ENCODE results near the gene WFDC12.

The WFDC12 gene

DNA sequence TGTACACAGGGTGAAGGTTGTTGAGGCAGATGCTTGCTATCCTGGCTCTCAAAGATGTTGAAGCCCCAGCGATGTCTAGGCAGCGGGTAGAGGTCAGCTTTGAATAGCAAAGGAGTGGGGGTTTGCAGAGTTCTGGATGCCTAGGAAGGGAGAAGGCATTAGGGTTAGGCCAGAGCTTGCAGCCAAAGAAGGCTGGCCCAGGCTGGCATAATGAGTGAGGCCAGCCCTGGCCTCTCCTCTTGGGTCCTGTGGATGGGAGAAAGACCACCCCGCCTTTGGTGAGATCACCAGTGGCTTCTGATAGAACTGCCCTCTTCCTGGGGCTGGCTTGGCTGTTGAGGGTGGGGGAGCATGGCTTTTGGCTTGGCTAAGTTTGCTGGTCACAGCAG, 8.9 kb downstream of the WFDC12 start:
- no peak for DNase-seq (ENCODE audit: low read depth)

- no peak for DNase-seq (ENCODE audit: low read depth)
These were observed 9.5 kb downstream of the WFDC12 start, which contains the start of gene WFDC5 for GRCh38 chr20:45114465-45115385. TSS of gene WFDC5 (minus strand) at chr20:45115174. CDS start at chr20:45115083, 91 bp downstream.

GRCh38 chr20:45113865-45114264, 10.4 kb downstream of the WFDC12 start:
- DNase-seq (ENCODE audit: low read depth) = no peak

DNA sequence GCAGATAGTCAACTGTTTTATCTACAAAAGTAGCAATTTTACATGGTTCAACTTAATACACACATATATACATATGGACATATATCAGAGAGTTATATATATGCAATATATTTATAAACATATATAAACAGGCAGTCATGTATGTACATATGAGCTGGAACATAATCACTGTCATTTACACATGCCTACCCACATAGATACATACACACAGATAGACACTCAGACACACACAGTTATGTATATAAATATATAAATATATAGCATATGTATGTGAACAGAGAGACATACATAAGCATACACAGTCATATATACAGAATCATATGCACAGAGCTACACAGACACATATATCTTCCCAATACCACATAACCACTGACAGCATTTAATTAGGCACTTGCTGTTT, 11.5 kb downstream of the WFDC12 start:
- no peak for DNase-seq (ENCODE audit: low read depth)

DNA sequence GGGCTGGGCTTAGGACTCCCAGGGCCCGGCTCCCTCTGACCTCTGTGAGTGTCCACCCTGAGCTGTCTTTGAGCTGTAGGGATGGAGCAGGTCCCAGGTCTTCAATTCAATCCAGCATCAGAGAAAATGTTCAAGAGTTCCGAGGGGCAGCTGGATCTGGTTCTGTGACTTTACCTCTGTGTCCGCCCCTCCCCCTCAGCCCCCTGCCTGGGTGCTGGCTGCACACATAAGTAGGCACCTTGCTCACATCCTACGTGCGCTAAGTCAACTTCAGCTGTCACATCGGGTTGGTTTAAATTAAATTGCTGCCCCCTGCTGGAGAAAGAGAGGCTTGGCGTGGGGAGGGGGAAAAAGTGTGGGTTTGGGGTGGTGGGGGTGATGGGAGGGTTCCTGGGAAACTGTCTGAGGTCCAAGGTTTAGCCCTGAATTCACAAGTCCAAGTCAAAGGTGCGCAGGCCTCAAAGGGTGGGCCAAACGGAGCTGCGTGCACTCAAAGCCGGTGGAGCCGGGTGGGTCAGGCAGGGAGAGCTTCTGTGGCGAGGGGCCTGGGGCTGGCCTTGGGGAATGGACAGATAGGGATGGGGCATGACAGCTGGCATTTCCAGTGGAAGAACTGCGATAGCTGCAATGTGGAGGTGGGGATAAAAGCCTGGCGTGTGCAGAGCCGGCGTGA, 12.3 kb downstream of the WFDC12 start:
- DNase-seq (ENCODE audit: low read depth) = no peak

GRCh38 chr20:45111285-45111684, 13.0 kb downstream of the WFDC12 start:
- DNase-seq (ENCODE audit: low read depth) = no peak

DNA sequence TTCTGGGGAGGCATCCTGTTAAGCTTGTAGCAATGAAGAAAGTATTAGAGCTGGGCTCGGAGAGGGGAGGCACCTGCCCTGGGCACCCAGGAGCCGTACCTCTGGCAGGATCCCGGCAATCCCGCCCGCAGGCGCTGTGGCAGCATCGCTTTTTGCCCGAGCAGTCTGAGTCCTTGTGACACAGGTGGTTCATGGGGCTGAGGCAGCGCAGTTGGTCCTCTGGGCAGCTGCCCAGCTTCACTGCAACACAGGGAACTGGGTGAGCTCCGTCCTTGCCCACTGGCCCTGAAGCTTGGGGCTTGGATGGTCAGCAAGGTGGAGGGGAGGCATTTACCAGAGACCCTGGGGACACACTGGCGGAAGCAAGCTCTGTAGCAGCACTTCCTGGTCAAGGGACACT, 14.0 kb downstream of the WFDC12 start:
- DNase-seq (ENCODE audit: low read depth) = no peak

DNA sequence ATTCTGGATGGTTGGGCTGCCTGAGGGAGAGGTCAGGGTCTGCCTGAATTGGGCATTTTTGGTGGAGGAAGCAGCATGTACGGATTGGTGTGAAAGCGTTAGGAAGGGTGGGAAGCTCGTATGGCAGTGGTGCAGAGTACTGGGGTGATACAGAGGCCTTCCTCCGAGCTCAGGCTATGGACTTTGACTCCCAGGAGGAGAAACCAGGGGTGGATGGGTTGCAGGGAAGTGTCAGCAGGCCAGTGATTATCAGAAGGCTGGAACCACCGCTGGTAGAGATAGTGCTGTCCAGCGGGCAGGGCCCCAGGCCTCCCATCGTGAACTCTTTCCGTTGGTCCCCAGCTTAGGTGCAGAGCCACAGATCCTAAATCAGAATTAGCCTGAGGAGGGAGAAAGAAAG, 14.6 kb downstream of the WFDC12 start:
- no peak for DNase-seq (ENCODE audit: low read depth)

DNA sequence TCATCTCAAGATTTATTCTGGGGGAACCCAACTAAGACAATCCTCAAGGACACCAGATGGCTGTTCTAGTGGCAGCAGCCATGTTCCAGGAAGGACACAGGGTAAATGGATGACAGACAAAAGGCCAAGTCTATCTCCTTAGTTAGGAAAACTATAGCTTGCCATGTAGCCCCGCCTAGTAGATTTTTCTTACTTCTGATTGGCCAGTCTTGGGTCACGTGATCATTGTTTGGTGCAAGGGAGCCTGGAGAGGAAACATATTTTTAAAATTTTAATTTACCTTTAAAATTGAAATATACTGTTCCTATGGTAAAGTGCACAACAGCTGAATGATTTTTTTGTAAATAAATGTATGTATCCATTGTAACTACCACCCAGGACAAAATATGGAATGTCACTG, 18.9 kb downstream of the WFDC12 start:
- no peak for DNase-seq (ENCODE audit: low read depth)

GRCh38 chr20:45104786-45105185, 19.5 kb downstream of the WFDC12 start:
- DNase-seq (ENCODE audit: low read depth) = no peak

GRCh38 chr20:45103072-45103471, 21.2 kb downstream of the WFDC12 start:
- no peak for DNase-seq (ENCODE audit: low read depth)

DNA sequence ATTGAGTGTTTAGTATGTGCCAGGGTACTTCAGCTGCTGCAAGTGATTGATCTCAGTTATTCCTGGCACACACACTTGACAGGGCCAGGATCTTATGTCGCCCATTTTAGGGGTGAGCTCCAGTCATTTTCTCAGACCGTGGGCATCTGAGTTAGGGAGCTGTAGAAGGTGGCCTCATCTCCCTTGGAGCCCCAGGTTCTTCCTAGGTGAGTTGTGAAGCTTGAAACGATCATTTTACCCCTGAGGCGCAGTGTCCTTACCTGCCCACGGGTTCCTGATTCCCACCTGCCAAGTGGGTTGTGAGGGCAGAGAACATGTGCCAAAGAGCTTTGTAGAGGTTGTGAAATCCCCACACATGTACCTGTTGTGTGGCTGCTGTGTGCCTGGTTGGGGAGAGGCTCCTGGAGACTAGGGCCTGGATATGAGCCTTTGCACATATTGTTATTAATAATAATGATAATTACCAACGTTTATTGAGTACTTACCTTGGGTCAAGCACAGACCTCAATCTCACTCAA, 22.9 kb downstream of the WFDC12 start:
- DNase-seq (ENCODE audit: low read depth) = no peak

DNA sequence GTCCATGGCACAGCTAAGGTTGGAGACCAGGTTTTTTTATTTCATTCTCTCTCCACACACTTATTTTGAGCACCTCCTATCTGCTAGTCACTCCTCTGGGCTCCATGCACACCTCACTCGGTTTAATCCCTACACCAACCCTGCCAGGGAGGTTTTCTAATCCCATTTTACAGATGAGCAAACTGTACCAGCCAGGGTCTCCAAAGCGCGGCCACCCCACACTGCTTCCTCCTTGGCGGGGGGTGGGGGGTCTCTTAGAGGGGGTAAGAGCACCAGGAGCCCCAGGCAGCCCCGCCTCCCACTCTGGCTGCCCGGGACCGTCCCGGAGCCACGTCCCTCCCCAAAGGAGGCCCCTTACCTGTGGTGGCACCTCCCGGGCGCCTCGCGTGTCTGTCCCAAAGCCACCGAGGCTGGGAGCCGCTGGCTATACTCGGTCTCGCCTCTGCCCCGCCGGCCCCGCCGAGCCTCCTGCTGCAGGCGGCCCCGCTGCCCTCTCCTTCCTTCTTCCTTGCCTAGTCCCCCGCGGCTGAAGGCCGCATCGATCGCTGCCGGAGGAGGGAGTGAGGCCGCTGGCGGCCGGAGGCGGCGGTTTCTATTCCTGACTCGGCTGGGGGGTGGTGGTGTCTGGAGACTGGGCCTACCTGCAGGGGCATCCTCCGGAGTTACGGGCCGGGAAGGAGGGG, 23.6 kb downstream of the WFDC12 start, which contains the start of gene KCNS1:
TSS of gene KCNS1 (minus strand) at position 565 of the 683 bp plus-strand sequence. CDS start 1,891 bp downstream, outside the sequence.
- no peak for DNase-seq (ENCODE audit: low read depth)

DNA sequence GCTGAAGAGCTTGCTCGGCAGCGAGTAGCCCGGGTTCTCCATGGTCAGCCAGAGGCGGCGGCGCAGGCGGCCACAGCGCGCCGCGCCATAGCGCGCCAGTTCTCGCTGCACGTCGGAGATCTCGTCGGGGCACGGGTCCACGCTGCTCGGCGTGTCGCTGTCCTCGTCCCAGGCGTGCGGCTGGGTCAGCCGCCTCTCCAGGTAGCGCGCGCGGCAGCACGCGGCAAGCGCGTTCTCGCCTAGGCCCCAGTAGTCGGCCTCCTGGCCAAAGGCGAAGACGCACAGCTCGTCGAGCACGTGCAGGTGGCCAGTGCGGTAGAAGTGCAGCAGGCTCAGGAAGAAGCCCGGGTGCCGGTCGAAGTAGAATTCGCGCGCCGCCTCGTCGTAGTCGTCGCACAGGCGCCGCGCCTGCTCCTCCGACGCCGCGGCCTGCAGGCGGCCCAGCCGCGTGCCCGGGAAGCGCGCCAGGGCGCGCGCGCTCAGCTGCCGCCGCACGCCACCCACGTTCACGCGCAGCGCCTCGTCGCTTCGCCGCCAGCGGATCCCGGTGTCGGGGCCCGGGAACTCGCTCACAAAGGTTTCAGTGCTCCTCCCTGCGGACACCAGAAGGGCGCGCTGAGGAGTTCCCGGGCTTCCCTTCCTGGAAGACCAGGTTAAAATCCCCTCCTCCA, 26.0 kb downstream of the WFDC12 start:
- DNase-seq (ENCODE audit: low read depth) = no peak

DNA sequence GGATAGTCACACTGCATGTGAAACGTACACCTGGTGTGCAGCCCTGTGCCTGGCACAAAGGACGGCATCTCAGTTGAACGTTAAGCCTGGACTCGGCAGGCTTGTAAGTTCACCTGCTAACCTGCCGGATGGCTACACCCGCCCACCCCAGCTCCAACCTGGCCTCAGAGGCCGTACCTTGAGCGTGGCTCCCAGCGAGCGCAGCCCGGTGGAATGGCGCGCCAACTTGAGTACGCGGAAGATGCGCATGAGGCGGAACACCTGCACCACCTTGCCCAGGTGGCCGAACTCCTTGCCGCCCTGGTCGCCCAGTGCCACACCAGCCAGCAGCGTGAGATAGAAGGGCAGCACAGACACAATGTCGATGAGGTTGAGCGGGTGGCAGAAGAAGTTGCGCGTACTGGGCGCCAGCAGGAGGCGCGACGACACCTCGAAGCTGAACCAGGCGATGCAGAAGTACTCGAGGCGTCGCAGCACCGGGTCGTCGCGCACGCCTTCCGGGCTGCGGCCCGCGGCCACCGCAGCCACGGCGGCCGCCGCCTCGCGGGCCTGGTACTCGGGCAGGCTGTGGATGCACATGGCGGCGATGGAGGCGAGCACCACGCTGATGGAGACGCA, 26.7 kb downstream of the WFDC12 start:
- no peak for DNase-seq (ENCODE audit: low read depth)

GRCh38 chr20:45096781-45097180, 27.5 kb downstream of the WFDC12 start:
- no peak for DNase-seq (ENCODE audit: low read depth)

DNA sequence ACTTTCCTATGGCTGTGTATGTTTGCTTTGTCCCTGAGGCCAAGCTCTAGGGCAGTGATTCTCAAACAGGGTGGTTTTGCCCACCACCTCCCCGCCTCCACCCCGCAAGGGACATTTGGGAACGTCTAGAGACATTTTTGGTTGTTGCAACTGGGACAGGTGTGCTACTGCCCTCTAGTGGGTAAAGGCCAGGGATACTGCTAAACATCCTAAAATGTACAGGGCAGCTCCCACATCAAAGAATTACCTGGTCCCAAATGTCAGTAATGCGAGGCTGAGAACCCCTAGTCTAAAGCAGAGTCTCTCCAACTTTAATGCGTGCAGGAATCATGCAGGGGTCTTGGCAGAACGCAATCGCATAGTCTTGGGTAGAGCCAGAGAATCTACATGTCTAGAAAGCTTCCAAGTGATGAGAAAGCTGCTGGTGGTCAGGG, 28.4 kb downstream of the WFDC12 start:
- DNase-seq (ENCODE audit: low read depth) = peak; percentile 37

DNA sequence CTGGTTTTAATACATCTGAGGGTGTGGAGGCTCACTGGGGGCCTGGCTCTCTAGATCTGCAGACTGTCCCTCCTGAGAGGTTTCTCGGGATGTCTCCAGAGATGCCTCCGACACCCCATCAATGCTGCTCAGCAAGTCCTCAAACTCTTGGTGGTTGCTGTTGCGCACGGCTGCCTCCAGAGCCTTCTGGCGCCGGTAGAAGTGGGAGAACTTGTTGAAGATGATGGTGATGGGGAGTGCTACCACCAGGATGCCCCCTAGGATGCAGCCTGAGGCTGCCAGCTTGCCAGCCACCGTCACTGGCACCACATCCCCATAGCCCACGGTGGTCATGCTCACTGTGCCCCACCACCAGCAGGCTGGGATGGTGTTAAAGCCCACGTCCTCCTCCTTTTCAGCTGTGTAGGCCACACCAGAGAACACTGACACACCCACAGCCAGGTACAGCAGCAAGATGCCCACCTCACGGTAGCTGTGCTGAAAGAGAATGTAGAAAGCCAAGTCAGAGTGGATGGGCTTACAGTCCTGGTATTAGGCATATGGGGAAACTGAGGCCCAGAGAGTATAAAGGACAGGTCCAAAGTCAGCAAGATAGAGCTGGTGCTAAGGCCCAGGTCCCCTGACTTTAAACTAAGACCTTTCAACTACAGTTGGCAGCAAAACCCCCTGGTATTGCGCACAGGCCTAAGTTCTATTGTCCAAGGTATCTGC, 29.2 kb downstream of the WFDC12 start:
- DNase-seq (ENCODE audit: low read depth) = no peak

DNA sequence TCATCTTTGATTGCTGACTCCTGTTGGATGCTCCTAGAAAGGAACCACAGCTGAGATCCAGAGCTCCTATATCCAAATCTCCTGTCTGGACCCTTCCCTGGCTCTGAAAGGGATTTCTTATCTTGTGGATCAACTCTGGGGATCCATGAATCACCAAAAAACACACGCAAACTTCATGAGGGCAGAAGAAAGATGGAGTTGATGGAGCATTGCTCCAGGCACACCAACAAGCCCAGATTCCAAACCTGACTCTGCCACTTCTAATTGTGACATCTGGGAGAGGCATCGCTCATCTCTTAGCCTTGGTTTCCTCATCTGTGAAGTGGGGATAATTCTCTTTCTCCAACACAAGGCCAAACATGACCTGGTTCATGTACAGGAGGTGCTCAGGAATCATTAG, 30.1 kb downstream of the WFDC12 start:
- DNase-seq (ENCODE audit: low read depth) = no peak

GRCh38 chr20:45092898-45093297, 31.4 kb downstream of the WFDC12 start:
- no peak for DNase-seq (ENCODE audit: low read depth)

- DNase-seq (ENCODE audit: low read depth) = no peak
These were observed 32.9 kb downstream of the WFDC12 start for GRCh38 chr20:45091366-45091765.
